Measurements from ENCODE around the gene TNIP1.
A peak's percentile ranks its signal among the peaks of the same experiment; 100 is the strongest.

Gene TNIP1

DNA sequence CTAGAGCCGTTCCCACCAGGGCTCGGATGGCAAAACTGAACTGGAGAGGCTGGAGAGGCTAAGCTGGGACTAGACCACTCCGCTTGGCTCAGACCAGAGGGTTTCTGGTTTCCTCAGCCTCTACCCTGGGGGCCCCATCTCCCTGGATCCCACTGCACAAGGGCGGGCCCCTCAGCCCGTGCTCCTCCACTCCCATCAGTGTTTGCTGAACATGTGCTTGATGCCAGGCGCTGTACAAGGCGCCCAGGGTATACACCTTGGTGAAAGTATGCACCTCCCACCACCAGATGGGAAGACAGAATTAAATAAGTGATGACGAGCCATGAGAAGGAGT is 42.5 kb downstream of the TNIP1 start:
- no peak for DNase-seq

DNA sequence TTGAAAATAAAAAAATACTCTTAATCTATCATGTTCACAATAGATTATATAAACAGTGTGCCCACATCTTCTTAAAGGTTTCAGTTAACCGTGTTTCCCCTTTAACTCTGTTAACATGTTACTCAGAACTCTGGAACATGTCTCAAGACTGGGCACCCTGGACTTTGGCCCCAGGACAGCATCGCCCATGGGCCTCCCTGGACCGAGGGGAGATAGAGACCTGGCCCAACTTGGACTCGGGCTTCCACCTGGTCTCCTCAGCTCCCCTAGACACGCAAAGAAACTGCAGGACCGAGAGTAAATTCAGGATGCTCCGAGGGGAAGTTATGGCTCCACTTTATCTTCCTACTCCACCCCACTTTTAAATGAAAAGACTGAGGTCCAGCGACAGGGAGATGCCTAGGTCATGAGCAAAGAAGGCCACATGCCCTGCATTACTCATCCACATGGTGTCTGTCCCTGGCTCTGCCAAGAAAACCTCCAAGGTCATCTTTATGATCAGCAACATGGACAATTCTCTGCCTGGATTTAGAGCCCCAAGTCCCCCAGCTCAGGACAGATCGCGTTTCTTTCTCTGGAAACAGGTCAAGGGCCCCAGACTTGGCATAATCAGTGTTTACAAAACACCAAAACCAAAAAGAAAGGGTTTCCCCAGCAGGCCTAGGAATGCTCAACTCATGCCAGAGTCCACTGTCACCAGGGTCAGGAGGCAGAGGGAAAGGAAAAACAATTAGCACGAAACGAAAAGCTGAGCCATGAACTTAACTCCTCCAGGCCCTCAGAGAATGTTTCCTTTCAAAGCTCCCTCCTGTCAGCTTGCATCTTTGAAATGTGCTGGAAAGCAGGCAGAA is 43.0 kb downstream of the TNIP1 start:
- DNase-seq: no peak

- DNase-seq: no peak
These were observed 44.3 kb downstream of the TNIP1 start for GRCh38 chr5:151036556-151036955.

GRCh38 chr5:151034422-151035379 is 46.1 kb downstream of the TNIP1 start:
- DNase-seq: no peak

GRCh38 chr5:151033217-151033934 is 47.5 kb downstream of the TNIP1 start:
- no peak for DNase-seq

GRCh38 chr5:151031554-151031953 is 49.3 kb downstream of the TNIP1 start:
- no peak for DNase-seq

DNA sequence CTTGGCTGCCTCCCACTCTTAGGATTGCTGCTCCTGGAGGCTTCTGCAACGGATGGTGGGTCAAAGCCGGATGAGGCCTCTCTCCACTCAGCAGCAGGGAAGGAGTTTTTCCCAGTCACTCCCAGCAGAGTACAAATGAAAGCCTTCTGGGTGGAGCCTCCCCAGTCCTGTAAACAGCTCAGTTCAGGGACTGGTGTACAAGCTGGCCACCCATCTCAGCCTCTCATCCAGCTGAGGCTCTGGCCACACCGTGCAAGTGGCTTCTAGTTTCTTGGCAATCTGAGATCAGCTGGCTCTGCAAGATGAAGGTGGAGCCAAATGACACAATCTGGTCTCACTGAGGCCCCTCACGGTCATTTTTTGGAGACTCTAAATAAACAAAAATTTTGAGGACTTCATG is 50.5 kb downstream of the TNIP1 start:
- no peak for DNase-seq

DNA sequence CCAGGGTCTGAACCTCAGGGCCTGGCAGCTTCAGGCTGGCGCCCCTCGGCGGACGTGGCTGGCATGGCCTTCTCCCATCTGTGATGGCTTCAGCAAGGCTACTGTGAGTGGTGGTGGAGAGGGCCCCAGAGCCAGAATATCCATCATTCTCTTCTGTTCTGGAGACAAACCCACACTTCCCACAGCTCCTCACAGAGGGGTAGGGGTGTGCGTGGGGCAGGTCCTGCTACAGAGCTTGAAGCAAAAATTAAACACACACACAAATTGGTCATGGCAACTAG is 50.8 kb downstream of the TNIP1 start:
- no peak for DNase-seq

DNA sequence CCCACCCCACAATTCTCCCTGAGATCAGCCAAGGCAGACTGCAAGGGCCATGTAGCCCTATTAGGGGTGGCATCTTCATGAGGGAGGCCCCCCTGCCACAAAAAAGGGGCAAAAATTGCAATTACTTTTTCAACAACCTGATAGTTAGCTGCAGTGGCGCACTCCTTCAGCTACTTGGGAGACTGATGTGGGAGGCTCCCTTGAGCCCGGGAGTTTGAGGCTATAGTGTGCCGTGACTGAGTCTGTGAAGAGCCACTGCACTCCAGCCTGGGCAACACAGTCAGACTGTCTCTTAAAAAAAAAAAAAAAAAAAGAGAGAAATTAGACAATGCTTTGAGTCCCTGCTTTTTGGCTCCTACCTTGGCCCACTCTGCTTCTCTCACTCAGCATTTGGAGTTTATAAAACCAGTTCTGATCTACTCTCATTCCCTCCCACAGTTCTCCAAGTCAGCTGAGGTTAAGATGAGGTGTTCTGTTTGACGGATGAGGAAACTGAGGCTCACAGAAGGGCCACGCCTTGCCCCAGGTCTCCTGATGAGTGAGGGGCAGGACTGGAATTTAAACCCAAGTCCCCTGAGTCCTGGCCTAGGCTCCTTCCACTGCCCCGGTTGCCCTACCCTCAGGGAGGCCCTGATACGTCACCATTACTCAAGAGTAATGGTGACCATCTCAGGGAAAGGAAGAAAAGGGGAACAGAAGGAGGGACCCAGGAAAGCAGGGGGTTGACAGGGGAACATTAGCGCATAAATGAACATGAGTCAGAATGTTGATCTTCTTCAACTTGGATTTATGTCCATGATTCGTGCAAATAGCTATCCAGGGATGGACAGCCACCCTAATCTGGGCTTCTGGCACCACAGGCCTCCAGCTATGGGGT is 51.4 kb downstream of the TNIP1 start:
- DNase-seq: no peak

DNA sequence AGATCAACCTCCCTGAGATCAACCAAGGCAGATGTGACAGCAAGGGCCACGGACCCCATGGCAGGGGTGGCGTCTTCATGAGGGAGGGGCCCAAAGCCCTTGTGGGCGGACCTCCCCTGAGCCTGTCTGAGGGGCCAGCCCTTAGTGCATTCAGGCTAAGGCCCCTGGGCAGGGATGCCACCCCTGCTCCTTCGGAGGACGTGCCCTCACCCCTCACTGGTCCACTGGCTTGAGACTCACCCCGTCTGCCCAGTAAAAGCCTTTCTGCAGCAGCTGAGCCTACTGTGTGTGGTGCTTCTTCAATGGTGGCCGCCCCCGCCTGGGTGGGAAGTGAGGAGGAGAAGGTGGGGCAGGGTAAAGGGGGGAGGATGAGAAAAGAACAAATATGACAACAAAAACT is 52.1 kb downstream of the TNIP1 start:
- DNase-seq: no peak

DNA sequence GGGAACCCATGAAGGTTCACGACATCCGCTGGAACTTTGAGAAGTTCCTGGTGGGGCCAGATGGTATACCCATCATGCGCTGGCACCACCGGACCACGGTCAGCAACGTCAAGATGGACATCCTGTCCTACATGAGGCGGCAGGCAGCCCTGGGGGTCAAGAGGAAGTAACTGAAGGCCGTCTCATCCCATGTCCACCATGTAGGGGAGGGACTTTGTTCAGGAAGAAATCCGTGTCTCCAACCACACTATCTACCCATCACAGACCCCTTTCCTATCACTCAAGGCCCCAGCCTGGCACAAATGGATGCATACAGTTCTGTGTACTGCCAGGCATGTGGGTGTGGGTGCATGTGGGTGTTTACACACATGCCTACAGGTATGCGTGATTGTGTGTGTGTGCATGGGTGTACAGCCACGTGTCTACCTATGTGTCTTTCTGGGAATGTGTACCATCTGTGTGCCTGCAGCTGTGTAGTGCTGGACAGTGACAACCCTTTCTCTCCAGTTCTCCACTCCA is 52.8 kb downstream of the TNIP1 start:
- DNase-seq: no peak

DNA sequence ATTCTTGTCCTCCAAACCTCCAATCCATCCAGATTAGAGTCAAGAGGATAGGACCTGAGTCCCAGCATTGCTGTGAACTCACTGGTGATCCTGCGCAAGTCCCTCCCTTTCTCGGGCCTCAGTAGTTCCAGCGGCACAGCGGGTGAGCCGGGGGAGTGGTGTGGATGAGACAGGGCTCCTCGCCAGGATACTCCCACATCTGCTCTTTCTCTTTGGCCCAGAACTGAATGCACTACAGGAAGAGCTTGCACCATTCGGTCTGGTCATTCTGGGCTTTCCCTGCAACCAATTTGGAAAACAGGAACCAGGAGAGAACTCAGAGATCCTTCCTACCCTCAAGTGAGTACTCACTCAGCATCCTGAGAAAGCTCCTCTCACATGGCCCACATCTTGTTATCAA is 54.2 kb downstream of the TNIP1 start:
- DNase-seq: no peak

DNA sequence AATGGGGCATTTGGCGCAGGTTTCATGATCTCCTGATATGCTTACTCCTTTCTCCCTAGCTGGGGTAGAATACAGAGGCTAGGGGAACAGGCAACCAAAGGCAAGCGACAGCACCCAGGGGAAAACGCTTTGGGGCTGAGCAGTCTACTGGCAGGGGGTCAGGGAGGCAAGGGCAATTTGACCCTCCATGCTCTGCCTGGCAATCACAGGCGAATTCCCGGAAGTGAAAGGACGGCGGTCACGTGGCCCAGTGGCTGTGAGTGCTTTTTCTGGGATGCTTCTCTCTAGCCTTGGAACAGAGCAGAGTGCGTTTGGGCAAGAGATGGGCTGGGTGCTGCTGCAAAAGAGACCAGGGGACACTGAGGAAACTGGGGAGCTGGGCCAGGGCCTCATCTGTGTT is 54.7 kb downstream of the TNIP1 start:
- DNase-seq: no peak

DNA sequence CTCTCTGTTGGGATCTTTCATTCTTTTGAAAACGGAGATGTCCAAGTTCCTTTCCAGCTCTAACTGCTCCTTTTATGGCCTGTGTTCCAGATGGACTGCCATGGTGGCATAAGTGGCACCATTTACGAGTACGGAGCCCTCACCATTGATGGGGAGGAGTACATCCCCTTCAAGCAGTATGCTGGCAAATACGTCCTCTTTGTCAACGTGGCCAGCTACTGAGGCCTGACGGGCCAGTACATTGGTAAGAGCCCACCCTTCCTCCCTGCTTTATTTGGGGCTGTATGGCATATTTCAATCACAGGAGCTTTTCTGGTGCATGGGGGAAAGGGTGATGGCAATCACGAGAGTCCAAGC is 55.6 kb downstream of the TNIP1 start:
- no peak for DNase-seq

DNA sequence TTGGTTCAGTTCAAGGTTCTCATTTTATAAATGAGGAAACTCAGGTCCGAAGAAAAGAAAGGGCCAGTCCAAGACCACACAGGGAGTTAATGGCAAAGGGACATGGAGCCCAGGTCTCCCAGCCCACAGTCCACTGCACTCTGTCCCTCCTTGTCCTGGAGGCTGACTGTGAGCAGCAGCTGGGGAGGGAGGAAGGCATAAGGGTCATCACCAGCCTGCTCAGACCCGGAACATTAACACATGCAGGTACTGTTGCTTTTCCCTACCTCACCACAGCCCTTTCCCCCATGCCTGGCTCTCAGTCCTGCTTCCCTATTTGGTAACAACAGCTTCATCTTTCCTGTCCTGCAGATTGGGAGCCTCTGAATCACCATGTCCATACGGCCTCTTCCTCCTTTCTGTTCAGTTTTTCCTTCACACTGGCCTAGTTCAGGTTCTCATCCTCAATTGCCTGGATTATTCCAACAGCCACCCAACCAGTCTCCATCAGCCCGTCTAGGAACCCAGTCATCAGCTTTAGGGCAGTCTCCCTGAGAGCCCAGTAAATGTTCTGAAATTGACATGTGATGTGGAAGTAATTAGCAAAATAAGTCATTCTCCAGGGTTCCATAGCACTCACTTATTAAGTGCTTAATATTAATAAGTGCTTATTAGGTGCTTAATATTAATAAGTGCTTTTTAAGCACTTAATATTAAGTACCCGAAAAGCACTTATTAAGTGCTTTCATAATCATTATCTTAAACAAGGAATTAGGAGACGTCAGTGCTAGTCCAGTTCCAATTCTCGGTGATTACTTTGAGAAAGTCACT is 56.2 kb downstream of the TNIP1 start:
- DNase-seq: no peak

- peak; percentile 10 for DNase-seq
These were observed 57.2 kb downstream of the TNIP1 start for GRCh38 chr5:151023651-151024050.

DNA sequence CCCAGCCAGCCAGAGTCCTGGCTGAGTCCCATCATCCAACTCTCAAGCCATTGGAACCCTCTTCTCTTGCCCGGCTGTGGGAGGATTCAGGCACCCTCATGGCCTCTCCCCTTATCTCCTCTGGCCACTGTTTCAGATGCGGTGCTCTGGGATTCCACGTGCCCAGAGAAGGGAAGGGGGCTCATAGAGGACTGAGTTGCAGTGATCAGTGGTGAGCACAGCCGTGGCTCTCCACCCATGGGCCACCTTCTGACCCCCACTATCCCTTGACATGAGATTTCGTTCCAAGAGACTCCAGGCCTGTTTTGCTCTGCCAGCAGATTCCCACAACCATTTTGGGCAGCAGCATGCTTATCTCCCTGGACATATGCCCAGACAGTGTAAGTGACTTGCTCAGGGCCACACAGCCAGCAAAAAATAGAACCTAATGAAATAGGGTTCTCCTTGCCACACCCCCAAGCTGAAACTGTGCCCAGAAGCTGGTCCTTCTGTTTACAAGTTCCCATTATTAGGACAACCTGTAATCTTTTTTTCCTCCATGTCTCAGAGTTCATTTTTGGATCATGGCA is 57.7 kb downstream of the TNIP1 start:
- DNase-seq: peak; percentile 75

- DNase-seq: no peak
These were observed 58.3 kb downstream of the TNIP1 start for GRCh38 chr5:151022511-151023018.

DNA sequence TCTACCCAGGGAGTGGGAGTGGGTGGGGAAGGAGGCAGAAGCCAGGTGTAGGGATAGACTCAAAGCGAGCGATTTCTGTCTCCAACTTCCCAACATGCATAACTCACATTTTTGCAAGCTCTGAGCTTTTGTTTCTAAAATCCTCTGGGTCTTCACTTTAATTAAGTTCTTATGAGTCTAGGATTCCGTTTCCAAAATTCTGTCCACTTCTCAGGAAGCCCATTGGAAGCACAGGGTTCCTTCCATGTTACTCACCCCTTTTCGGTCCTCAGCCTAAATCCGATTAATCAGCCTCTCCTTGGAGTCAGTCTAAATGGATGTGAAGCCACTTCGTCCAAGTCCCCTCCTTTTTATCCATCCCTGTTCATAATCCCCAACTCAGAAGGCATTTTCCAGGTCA is 59.1 kb downstream of the TNIP1 start:
- no peak for DNase-seq

DNA sequence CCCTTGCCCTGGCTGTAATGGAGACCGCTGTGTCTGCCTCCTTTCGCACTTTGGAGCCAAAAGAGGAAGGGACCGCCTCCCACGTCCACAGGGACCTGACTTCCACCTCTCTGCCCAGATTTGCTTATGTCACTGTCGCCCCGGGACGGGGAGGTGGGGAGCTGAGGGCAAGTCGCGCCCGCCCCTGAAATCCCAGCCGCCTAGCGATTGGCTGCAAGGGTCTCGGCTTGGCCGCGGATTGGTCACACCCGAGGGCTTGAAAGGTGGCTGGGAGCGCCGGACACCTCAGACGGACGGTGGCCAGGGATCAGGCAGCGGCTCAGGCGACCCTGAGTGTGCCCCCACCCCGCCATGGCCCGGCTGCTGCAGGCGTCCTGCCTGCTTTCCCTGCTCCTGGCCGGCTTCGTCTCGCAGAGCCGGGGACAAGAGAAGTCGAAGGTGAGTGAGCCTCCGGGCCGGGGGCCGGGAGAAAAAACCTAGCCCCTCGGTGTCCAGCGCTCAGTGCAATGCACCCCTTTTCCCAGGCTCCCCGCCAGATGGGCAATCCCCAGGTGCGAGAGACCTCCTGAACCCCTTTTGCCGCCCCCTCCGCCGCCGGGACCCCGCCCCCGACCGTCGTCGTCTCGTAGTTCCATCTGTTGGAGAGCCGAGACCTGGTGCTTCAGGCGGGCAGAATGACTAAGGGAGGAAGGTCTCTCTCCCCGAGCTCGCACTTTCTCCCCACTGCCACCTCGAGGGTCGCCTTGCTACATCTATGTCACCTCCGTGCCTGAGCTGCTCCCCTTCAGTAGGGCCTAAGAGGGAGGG is 60.3 kb downstream of the TNIP1 start, which contains the start of gene GPX3:
GPX3 (plus strand) TSS at position 288 of the 807 bp plus-strand sequence; CDS start at position 352, 64 bp downstream.
- DNase-seq: peak; percentile 75

Data from hematopoietic multipotent progenitor cell treated with erythropoietin and hydrocortisone succinate and interleukin-3 and kit ligand, for 4 days (in vitro differentiated cells).